ENCODE measurements around the gene YEATS2.

YEATS2 gene

DNA sequence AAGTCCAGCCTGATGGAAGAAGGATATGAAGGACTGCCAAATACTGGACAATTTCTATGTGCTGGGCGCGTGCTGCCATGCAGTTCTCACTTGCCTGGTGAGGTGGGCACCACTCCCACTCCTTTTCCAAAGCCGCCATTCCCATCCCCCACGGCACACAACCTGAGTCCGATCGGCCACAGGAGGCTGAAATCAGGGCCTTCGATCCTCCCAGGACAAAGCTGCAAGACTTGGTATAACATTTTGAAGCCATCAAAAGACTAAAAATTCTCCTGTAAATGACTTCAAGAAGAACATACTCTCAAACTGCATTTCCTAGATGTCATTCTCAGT, 130.9 kb downstream of the YEATS2 start:
- DNase-seq (ENCODE audit: low read depth in 1 of 2, low spot score in 1 of 2): no peak

DNA sequence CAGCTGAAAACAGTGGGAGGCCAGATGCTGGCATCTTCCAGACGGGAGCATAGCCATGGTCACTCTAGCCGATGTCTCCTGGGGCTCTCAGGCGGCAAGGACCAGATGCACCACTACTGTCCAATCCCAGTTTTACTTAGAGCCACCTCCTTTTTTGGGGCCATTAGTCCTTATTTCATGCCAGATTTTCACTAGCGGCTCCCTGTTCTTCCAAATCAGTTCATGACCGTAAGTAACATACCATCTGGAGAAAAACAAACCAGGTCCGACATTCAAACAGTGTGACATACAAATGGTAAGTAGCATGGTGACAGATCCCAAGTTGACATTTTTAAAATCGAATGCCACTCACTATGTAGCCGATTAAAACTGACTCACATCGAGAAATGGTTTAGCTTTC, 131.9 kb downstream of the YEATS2 start:
- DNase-seq (ENCODE audit: low read depth in 1 of 2, low spot score in 1 of 2): no peak

DNA sequence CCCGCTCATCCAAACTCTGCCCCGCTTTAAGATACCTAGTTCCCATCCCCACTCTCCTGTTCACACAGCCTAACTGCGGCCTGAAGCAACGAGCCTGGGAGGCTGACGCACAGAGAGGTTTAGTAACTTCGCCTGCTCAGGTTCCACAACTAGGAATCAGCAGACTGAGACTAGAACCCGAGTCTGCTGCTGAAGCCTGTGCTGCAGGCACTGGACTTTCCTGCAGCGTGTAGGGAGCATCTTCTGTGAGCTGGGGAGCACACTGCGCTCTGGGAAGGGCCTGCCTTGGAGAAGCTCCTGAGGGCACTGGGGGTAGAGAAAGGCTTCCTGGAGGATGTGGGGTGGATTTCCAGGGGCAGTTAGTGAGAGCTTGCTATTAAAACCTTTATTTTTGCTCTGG, 132.6 kb downstream of the YEATS2 start:
- DNase-seq (ENCODE audit: low read depth in 1 of 2, low spot score in 1 of 2): no peak

GRCh38 chr3:183833516-183833915, 135.9 kb downstream of the YEATS2 start:
- DNase-seq (ENCODE audit: low read depth in 1 of 2, low spot score in 1 of 2): no peak

GRCh38 chr3:183837390-183837789, 139.8 kb downstream of the YEATS2 start:
- no peak for DNase-seq (ENCODE audit: low read depth in 1 of 2, low spot score in 1 of 2)

- no peak for DNase-seq (ENCODE audit: low read depth in 1 of 2, low spot score in 1 of 2)
Observed at GRCh38 chr3:183837894-183838293, 140.3 kb downstream of the YEATS2 start.

DNA sequence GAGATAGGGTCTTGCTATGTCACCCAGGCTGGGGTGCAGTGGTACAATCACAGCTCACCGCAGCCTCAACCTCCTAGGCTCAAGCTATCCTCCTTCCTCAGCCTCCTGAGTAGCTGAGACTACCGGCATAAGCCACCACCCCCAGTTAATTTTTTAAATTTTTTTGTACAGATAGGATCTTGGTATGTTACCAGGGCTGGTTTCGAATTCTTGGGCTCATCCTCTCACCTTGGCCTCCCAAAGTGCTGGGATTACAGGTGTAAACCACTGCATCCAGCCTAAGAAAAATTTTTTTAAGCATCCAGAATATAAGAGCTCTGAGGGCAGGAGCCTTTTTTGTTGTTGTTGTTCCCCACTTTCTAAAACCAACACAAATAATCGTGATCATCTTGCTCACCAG, 142.2 kb downstream of the YEATS2 start:
- no peak for DNase-seq (ENCODE audit: low read depth in 1 of 2, low spot score in 1 of 2)

GRCh38 chr3:183844606-183845005, 147.0 kb downstream of the YEATS2 start:
- no peak for DNase-seq (ENCODE audit: low read depth in 1 of 2, low spot score in 1 of 2)

DNA sequence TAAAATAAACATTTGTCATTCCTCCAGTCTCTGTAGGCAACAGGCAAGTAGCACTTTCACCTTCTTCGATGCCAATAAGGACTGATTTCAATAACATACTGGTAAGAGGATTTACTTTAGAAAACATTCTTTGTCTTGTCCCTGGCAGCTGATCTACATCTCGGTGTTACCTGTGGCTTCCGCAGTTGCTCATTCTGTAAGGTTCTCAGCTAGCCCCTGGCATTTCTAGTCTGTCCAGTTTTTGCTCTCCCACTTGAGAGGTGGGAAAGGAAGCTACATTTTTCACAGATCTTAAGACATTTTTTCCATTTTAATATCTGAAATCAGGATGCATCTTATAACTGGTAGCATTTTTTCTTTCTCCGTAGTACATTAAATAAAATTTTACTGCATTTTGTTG, 147.5 kb downstream of the YEATS2 start:
- no peak for DNase-seq (ENCODE audit: low read depth in 1 of 2, low spot score in 1 of 2)

DNA sequence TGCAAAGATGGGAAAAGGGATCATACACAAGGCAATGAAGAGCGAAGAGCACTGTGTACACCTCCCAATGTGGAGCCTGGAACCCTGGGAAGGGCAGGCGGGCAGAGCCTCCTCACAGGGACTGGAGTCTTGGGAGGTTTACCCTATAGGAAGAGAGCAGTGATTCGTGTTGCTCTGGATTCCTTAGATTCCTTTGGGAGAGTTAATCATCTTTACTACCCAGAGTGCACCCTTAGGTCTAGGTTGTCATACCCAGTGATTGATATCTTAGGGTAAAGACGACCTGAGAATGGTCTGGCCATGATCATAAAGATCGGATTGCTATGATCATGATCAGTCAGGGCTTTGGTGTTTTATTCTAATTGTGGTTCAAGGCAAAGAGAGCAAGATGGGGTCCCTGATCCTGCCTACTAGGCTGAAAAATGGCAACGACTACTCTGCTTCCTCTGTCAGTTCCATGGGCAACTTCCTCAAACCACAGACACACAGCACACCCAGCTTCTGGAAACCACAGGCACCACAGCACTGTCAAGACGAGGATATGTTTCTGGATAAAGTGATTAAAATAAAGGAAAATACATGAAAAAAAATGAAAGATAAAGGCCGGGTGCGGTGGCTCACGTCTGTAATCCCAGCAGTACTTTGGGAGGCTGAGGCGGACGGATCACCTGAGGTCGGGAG, 148.2 kb downstream of the YEATS2 start:
- DNase-seq (ENCODE audit: low read depth in 1 of 2, low spot score in 1 of 2): no peak

GRCh38 chr3:183854318-183855035, 156.9 kb downstream of the YEATS2 start:
- no peak for DNase-seq (ENCODE audit: low read depth in 1 of 2, low spot score in 1 of 2)

DNA sequence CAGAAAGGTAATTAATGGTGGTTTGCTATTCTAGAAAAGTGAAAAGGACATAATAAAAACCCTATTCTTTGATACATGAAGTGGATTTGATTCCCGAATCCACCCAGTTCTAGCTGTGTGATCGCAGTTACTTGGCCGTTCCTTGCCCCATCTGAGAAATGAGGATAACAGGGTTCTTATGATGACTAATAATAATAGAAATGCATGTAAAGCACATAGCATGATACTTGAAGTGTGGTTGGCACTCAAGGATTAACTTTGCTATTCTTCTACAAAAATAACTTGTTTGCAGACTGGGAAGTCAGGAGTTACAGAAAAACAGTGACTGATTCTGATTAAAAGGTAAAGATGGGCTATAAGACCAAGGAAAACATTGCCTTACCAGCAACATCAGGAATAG, 160.3 kb downstream of the YEATS2 start:
- DNase-seq (ENCODE audit: low read depth in 1 of 2, low spot score in 1 of 2): no peak
